GM21381 (cell line): ENCODE measurements around the gene DPYSL3.

Experiments
- ATAC-seq: cut with Tn5 transposase; IDR thresholded peaks from one replicate; pipeline ENCODE4 v1.9.1; 2021; ENCODE audit warnings: mild to moderate bottlenecking, moderate library complexity; ENCODE audit not compliant: unreplicated experiment

The DPYSL3 gene

GRCh38 chr5:147474140-147474539 lies 35.7 kb downstream of the DPYSL3 start:
- no peak for ATAC-seq

GRCh38 chr5:147472664-147473475 lies 37.0 kb downstream of the DPYSL3 start:
- ATAC-seq: no peak

- ATAC-seq: no peak
Observed at GRCh38 chr5:147467973-147468508, 41.8 kb downstream of the DPYSL3 start.

GRCh38 chr5:147466360-147466980 lies 43.4 kb downstream of the DPYSL3 start:
- ATAC-seq: no peak

GRCh38 chr5:147465747-147466146 lies 44.1 kb downstream of the DPYSL3 start:
- ATAC-seq: no peak

- no peak for ATAC-seq
Observed at GRCh38 chr5:147464211-147464610, 45.7 kb downstream of the DPYSL3 start.

- ATAC-seq: no peak
Observed at GRCh38 chr5:147461915-147462314, 48.0 kb downstream of the DPYSL3 start.

GRCh38 chr5:147460380-147460779 lies 49.5 kb downstream of the DPYSL3 start:
- no peak for ATAC-seq

GRCh38 chr5:147458581-147458980 lies 51.3 kb downstream of the DPYSL3 start:
- ATAC-seq: no peak

- no peak for ATAC-seq
Observed at GRCh38 chr5:147455822-147456450, 53.9 kb downstream of the DPYSL3 start.

GRCh38 chr5:147454996-147455677 lies 54.7 kb downstream of the DPYSL3 start:
- no peak for ATAC-seq

GRCh38 chr5:147453875-147454814 lies 55.7 kb downstream of the DPYSL3 start:
- ATAC-seq: peak; percentile 80

GRCh38 chr5:147452165-147452811 lies 57.6 kb downstream of the DPYSL3 start:
- no peak for ATAC-seq

- ATAC-seq: no peak
Observed at GRCh38 chr5:147451193-147451592, 58.7 kb downstream of the DPYSL3 start.

GRCh38 chr5:147450606-147451005 lies 59.3 kb downstream of the DPYSL3 start:
- ATAC-seq: no peak

- ATAC-seq: no peak
Observed at GRCh38 chr5:147448766-147449165, 61.1 kb downstream of the DPYSL3 start.

- no peak for ATAC-seq
Observed at GRCh38 chr5:147446523-147446922, 63.3 kb downstream of the DPYSL3 start.

- ATAC-seq: no peak
Observed at GRCh38 chr5:147445917-147446316, 64.0 kb downstream of the DPYSL3 start.

- no peak for ATAC-seq
Observed at GRCh38 chr5:147445090-147445489, 64.8 kb downstream of the DPYSL3 start.

GRCh38 chr5:147442224-147442623 lies 67.6 kb downstream of the DPYSL3 start:
- ATAC-seq: no peak
